Liver (tissue), 9 donors: ENCODE data around the gene EXOC3L1. TPM values are rescaled to one million over a fixed set of nuclear protein-coding genes. Genes with fewer than 3 reads are reported as not detected.

Experiments used
- DNase-seq: peaks from one replicate; pipeline ENCODE4 v3.0.0-alpha.2; 2017; ENCODE audit warnings: low spot score
- H3K27ac ChIP-seq, 2 donors: one replicate each; pipeline ENCODE4 v1.7.0; 2013; ENCODE audit warnings: inconsistent platforms in 2 of 2, low read length in 2 of 2, control low read depth in 1 of 2, low read depth in 1 of 2, mild to moderate bottlenecking in 1 of 2
- H3K27me3 ChIP-seq, 4 donors: one replicate each; pipeline versions ENCODE4 v1.6.1 to v1.7.0; 2013; ENCODE audit warnings: low read length in 3 of 4, inconsistent platforms in 1 of 4, mild to moderate bottlenecking in 1 of 4, moderate library complexity in 1 of 4; ENCODE audit not compliant: control insufficient read depth in 4 of 4, insufficient read depth in 4 of 4
- H3K36me3 ChIP-seq, 4 donors: one replicate each; pipeline versions ENCODE4 v1.6.1 to v1.7.0; 2013; ENCODE audit warnings: low read length in 3 of 4, mild to moderate bottlenecking in 3 of 4, low read depth in 1 of 4, moderate library complexity in 1 of 4; ENCODE audit not compliant: control insufficient read depth in 4 of 4, insufficient read depth in 3 of 4
- H3K4me1 ChIP-seq, 4 donors: one replicate each; pipeline versions ENCODE4 v1.6.1 to v1.7.0; 2013; ENCODE audit warnings: low read length in 3 of 4, mild to moderate bottlenecking in 3 of 4, moderate library complexity in 1 of 4; ENCODE audit not compliant: control insufficient read depth in 4 of 4, insufficient read depth in 4 of 4
- H3K4me3 ChIP-seq, 3 donors: one replicate each; pipeline versions ENCODE4 v1.6.1 to v1.7.0; 2013; ENCODE audit warnings: low read length in 3 of 3, control low read depth in 1 of 3, low read depth in 1 of 3, mild to moderate bottlenecking in 1 of 3
- H3K9ac ChIP-seq, 2 donors: one replicate each; pipeline ENCODE4 v1.7.0; 2013; ENCODE audit warnings: low read length in 2 of 2, mild to moderate bottlenecking in 2 of 2, moderate library complexity in 2 of 2, control low read depth in 1 of 2, low read depth in 1 of 2
- H3K9me3 ChIP-seq, 4 donors: one replicate each; pipeline versions ENCODE4 v1.6.1 to v1.7.0; 2013; ENCODE audit warnings: low read length in 3 of 4; ENCODE audit not compliant: control insufficient read depth in 4 of 4
- CTCF ChIP-seq: fragments of 150-350 bp; IDR thresholded peaks from 2 replicates; pipeline ENCODE4 v1.5.1; 2017; ENCODE audit warnings: improper control_type of control experiment, low read depth, low read length; ENCODE audit not compliant: missing input control
- FOXA2 ChIP-seq: IDR thresholded peaks from 2 replicates; pipeline ENCODE4 v1.6.1; 2016; ENCODE audit warnings: antibody characterized with exemption
- HNF4A ChIP-seq, 2 donors: conservative IDR thresholded peaks; 2 replicates each; pipeline ENCODE4 v1.6.1; 2016; ENCODE audit warnings: antibody characterized with exemption in 2 of 2, mild to moderate bottlenecking in 2 of 2
- MAX ChIP-seq: IDR thresholded peaks from 2 replicates; pipeline ENCODE4 v1.6.1; 2016; ENCODE audit warnings: antibody characterized with exemption
- RAD21 ChIP-seq, 2 donors: IDR thresholded peaks; 2 replicates each; pipeline ENCODE4 v1.6.1; 2016; ENCODE audit warnings: antibody characterized with exemption in 2 of 2, mild to moderate bottlenecking in 2 of 2
- REST ChIP-seq: IDR thresholded peaks from 2 replicates; pipeline ENCODE4 v1.6.1; 2016; ENCODE audit warnings: antibody characterized with exemption, mild to moderate bottlenecking
- SP1 ChIP-seq: IDR thresholded peaks from 2 replicates; pipeline ENCODE4 v1.6.1; 2018; ENCODE audit warnings: antibody characterized with exemption, mild to moderate bottlenecking
- YY1 ChIP-seq: IDR thresholded peaks from 2 replicates; pipeline ENCODE4 v1.6.1; 2016; ENCODE audit warnings: antibody characterized with exemption, mild to moderate bottlenecking
- ZBTB33 ChIP-seq: IDR thresholded peaks from 2 replicates; pipeline ENCODE4 v1.6.1; 2016; ENCODE audit warnings: antibody characterized with exemption
- WGBS: extraction: QIAGEN DNeasy Blood & Tissue Kit; methylation state at CpG from one replicate; pipeline ENCODE4 v1.1.7; 2013; 5-methylcytosine and 5-hydroxymethylcytosine counted together
- polyA plus RNA-seq, 2 donors: library from polyadenylated mRNA; stranded (reverse) in 1 of 2; unstranded in 1 of 2; fragments of 200-250 nt in 1 of 2; fragments of >200 nt in 1 of 2; fragmentation: Nextera tagmentation in 1 of 2; extraction: Ambion mirVana in 1 of 2; gene quantifications; one replicate each; pipeline versions ENCODE4 v1.2.1 to v1.2.3, GENCODE V29; 2013 to 2015
- total RNA-seq, 2 donors: library from RNA; depleted of rRNA; stranded (reverse); fragments of >200 nt; gene quantifications; one replicate each; pipeline ENCODE4 v1.2.3, GENCODE V29; 2014
- donor health status: healthy.
- donor health status: healthy.
- donor health status: healthy.
- donor health status: healthy.
- donor health status: healthy.

The EXOC3L1 gene
- total and polyA plus RNA-seq, 4 donors, result 1.1 to 3.7 (median 2.8) TPM

- H3K4me3 ChIP-seq, result peak overlapping the region in 2 of 3 donors; percentile 1 to 54
- DNase-seq, result peak; percentile 58
- peaks cover 6 to 15% (median 11%) of the 10 kb centered on the region in 4 donors for H3K4me1 ChIP-seq
- no peak for TF ChIP-seq RAD21 (IDR thresholded peaks at IDR 0.05)
- TF ChIP-seq ZBTB33, result no peak
- 8% methylated on average over 94 of the region's 94 CpGs for WGBS
- H3K27ac ChIP-seq, result peak overlapping the region; percentile 61 to 79
- H3K36me3 ChIP-seq, result peaks cover 14 to 34% (median 28%) of the 10 kb centered on the region in 4 donors
- H3K27me3 ChIP-seq, result no peaks in the 10 kb centered on the region
- H3K9me3 ChIP-seq, result no peaks in the 10 kb centered on the region
- H3K9ac ChIP-seq, result no peak overlapping the region
Observed at GRCh38 chr16:67150047-67150832, 39.7 kb downstream of the EXOC3L1 start.

- TF ChIP-seq REST, result no peak
- no peak for TF ChIP-seq HNF4A (conservative IDR thresholded peaks at IDR 0.05)
- no peak for TF ChIP-seq FOXA2
- no peak for TF ChIP-seq MAX
- no peak for TF ChIP-seq ZBTB33
- no peak for TF ChIP-seq SP1
- TF ChIP-seq YY1, result no peak
- TF ChIP-seq CTCF, result peak; percentile 11
- H3K27ac ChIP-seq, result no peak overlapping the region
- no peak overlapping the region for H3K9ac ChIP-seq
- H3K4me1 ChIP-seq, result peaks cover 3 to 13% (median 8%) of the 10 kb centered on the region in 4 donors
- H3K4me3 ChIP-seq, result no peak overlapping the region
- peaks cover 22 to 42% (median 36%) of the 10 kb centered on the region in 4 donors for H3K36me3 ChIP-seq
- no peaks in the 10 kb centered on the region for H3K27me3 ChIP-seq
- WGBS, result 48% methylated on average over 77 of the region's 77 CpGs
- H3K9me3 ChIP-seq, result no peaks in the 10 kb centered on the region
- no peak for DNase-seq
Observed at GRCh38 chr16:67149276-67150046, 40.5 kb downstream of the EXOC3L1 start.
